Measurements from ENCODE around the gene AEBP2.

DNA sequence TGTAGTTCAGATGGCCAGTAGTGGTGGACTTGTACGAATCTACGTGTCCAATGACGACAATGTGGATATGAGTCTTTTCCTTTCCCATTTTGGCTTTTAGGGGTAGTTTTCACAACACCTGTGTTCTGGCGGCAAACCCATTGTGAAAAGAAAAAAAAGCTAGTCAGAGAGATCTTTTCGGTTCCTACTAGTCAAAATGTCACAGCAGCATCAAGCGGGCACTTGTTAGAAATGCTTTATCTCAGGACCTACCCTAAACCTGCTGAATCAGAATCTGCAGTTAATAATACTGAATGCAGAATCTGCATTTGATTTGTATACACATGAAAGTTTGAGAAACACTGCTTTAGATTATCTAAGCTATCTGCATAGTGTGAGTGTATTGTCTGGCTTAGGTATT, 18.3 kb downstream of the AEBP2 start:
- TF ChIP-seq, protein P1, sequence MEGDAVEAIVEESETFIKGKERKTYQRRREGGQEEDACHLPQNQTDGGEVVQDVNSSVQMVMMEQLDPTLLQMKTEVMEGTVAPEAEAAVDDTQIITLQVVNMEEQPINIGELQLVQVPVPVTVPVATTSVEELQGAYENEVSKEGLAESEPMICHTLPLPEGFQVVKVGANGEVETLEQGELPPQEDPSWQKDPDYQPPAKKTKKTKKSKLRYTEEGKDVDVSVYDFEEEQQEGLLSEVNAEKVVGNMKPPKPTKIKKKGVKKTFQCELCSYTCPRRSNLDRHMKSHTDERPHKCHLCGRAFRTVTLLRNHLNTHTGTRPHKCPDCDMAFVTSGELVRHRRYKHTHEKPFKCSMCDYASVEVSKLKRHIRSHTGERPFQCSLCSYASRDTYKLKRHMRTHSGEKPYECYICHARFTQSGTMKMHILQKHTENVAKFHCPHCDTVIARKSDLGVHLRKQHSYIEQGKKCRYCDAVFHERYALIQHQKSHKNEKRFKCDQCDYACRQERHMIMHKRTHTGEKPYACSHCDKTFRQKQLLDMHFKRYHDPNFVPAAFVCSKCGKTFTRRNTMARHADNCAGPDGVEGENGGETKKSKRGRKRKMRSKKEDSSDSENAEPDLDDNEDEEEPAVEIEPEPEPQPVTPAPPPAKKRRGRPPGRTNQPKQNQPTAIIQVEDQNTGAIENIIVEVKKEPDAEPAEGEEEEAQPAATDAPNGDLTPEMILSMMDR (IDR thresholded peaks at IDR 0.05) = no peak
- no peak for TF ChIP-seq POLR2A (IDR thresholded peaks at IDR 0.05)
